Endothelial cell of umbilical vein (primary cell): ENCODE measurements around the gene OPA1. TPM values are rescaled to one million over a fixed set of nuclear protein-coding genes. Genes with fewer than 3 reads are reported as not detected.

Experiments used
- BruUV-seq: library from RNA; stranded (reverse); fragments of 400-500 nt; replicated peaks from 2 replicates; lab custom pipeline; 2021; lab: Mats Ljungman, UMichigan
- CTCF ChIA-PET: fragments of 300-600, 350-600 bp; sonication (Branson Sonifier 250); formaldehyde crosslinking; loops from one replicate; lab custom pipeline; 2021; ENCODE audit warnings: antibody characterized with exemption, inconsistent platforms; lab: Charles Lee
- POLR2A ChIA-PET: fragments of 300-600, 350-600 bp; sonication (Branson Sonifier 250); formaldehyde crosslinking; loops from one replicate; lab custom pipeline; 2021; ENCODE audit warnings: antibody characterized with exemption, inconsistent platforms; lab: Charles Lee
- DNase-seq: peaks from one replicate; pipeline ENCODE4 v3.0.0-alpha.2; 2011; ENCODE audit warnings: low read depth, low spot score
- FAIRE-seq: peaks from 2 replicates; lab custom pipeline; 2011; peaks lifted over from hg19 to GRCh38; lab: Jason Lieb, UNC
- H2AFZ ChIP-seq: 2 replicates; pipeline ENCODE4 v1.6.0; 2012; ENCODE audit warnings: low read depth, low read length, control low read depth, inconsistent platforms
- H3K27ac ChIP-seq: 2 replicates; pipeline ENCODE4 v1.5.1; 2011; ENCODE audit warnings: low read depth, mild to moderate bottlenecking, control low read depth, low read length, moderate library complexity; ENCODE audit not compliant: insufficient read depth
- H3K27me3 ChIP-seq, 2 experiments: 2 replicates each; pipeline versions ENCODE4 v1.6.0 to v1.6.1; 2011; ENCODE audit warnings: low read length in 2 of 2, mixed read lengths in 1 of 2; ENCODE audit not compliant: control insufficient read depth in 2 of 2, insufficient read depth in 2 of 2
- H3K36me3 ChIP-seq, 2 experiments: 2 replicates in 1 of 2; 3 replicates in 1 of 2; pipeline ENCODE4 v1.5.1; 2011; ENCODE audit warnings: low read length in 2 of 2, mild to moderate bottlenecking in 1 of 2, moderate library complexity in 1 of 2; ENCODE audit not compliant: control insufficient read depth in 2 of 2, insufficient read depth in 2 of 2; ENCODE audit errors: extremely low read depth in 1 of 2
- H3K4me1 ChIP-seq: 3 replicates; pipeline ENCODE4 v1.5.1; 2011; ENCODE audit warnings: mild to moderate bottlenecking, low read length; ENCODE audit not compliant: control insufficient read depth, insufficient read depth; ENCODE audit errors: extremely low read depth
- H3K4me2 ChIP-seq: 2 replicates; pipeline ENCODE4 v1.6.1; 2011; ENCODE audit warnings: low read length, control low read depth, mixed read lengths; ENCODE audit not compliant: insufficient read depth
- H3K4me3 ChIP-seq, 3 experiments: fragments of 200-600 bp in 1 of 3; sonication (generic), shearing (Covaris generic) in 1 of 3; replicated peaks in 1 of 3; 2 replicates each; pipeline ENCODE4 v1.5.1; 2011 to 2016; ENCODE audit warnings: control low read depth in 3 of 3, low read length in 3 of 3, mild to moderate bottlenecking in 2 of 3, inconsistent platforms in 1 of 3, low read depth in 1 of 3, moderate library complexity in 1 of 3; ENCODE audit not compliant: insufficient read depth in 1 of 3
- H3K79me2 ChIP-seq: 2 replicates; pipeline ENCODE4 v1.6.0; 2012; ENCODE audit warnings: low read length, inconsistent platforms; ENCODE audit not compliant: control insufficient read depth, insufficient read depth
- H3K9ac ChIP-seq: replicated peaks from 2 replicates; pipeline ENCODE3; 2011; ENCODE audit warnings: low read length, control low read depth; ENCODE audit not compliant: insufficient read depth; ENCODE audit errors: extremely low read depth
- H3K9me1 ChIP-seq: replicated peaks from 3 replicates; pipeline ENCODE4 v1.6.0; 2011; ENCODE audit warnings: mild to moderate bottlenecking, low read length; ENCODE audit not compliant: control insufficient read depth, insufficient read depth; ENCODE audit errors: extremely low read depth
- H3K9me3 ChIP-seq: replicated peaks from 2 replicates; pipeline ENCODE4 v1.5.1; 2012; ENCODE audit warnings: low read length, inconsistent platforms; ENCODE audit not compliant: control insufficient read depth, insufficient read depth
- H4K20me1 ChIP-seq: replicated peaks from 2 replicates; pipeline ENCODE3; 2011; ENCODE audit warnings: mild to moderate bottlenecking, low read length; ENCODE audit not compliant: control insufficient read depth, insufficient read depth; ENCODE audit errors: extremely low read depth
- CTCF ChIP-seq, 2 donors: IDR thresholded peaks; 1 replicate in 1 of 2; 2 replicates in 1 of 2; pipeline ENCODE4 v1.5.1; 2011; ENCODE audit warnings: low read length in 2 of 2, mild to moderate bottlenecking in 2 of 2, moderate library complexity in 2 of 2, control low read depth in 1 of 2, inconsistent platforms in 1 of 2, low read depth in 1 of 2; ENCODE audit not compliant: insufficient read depth in 1 of 2; ENCODE audit errors: extremely low read depth in 1 of 2
- EZH2 ChIP-seq: IDR thresholded peaks from 2 replicates; pipeline ENCODE4 v1.6.1; 2012; ENCODE audit warnings: borderline replicate concordance, low read depth, mild to moderate bottlenecking, moderate library complexity, low read length, inconsistent platforms; ENCODE audit not compliant: severe bottlenecking
- FOS ChIP-seq: IDR thresholded peaks from 2 replicates; pipeline ENCODE4 v1.6.1; 2011; ENCODE audit warnings: mild to moderate bottlenecking, low read length, moderate library complexity, borderline replicate concordance; ENCODE audit not compliant: insufficient read depth
- GATA2 ChIP-seq: IDR thresholded peaks from 2 replicates; pipeline ENCODE4 v1.7.0; 2011; ENCODE audit warnings: low read depth, mild to moderate bottlenecking, moderate library complexity, mixed read lengths, low read length; ENCODE audit not compliant: insufficient read length, insufficient read depth
- JUN ChIP-seq: IDR thresholded peaks from 2 replicates; pipeline ENCODE4 v1.6.1; 2011; ENCODE audit warnings: borderline replicate concordance, low read depth; ENCODE audit not compliant: insufficient read length, insufficient read depth
- MAX ChIP-seq: IDR thresholded peaks from 2 replicates; pipeline ENCODE4 v1.6.1; 2011; ENCODE audit not compliant: insufficient read depth, insufficient read length
- MYC ChIP-seq: IDR thresholded peaks from one replicate; pipeline ENCODE4 v1.6.1; 2011; ENCODE audit warnings: mild to moderate bottlenecking, low read depth, low read length
- POLR2A ChIP-seq: IDR thresholded peaks from 2 replicates; pipeline ENCODE4 v1.6.1; 2012; ENCODE audit warnings: low read depth, mild to moderate bottlenecking, control low read depth, low read length
- POLR2AphosphoS5 ChIP-seq: IDR thresholded peaks from 2 replicates; pipeline ENCODE4 v1.6.1; 2012; ENCODE audit warnings: low read depth, mild to moderate bottlenecking, control low read depth, low read length, moderate library complexity; ENCODE audit not compliant: insufficient read depth
- dilution Hi-C: fragments of 300-500 bp; cut with MboI; formaldehyde crosslinking; loops from one replicate; pipeline ENCODE4 v1.15.0; 2019; ENCODE audit warnings: low sequenced_read_pairs; ENCODE audit not compliant: extremely low pct_ligation_motif_present
- intact Hi-C: fragments of 100-400 bp; cut with micrococcal nuclease; formaldehyde crosslinking; loops from one replicate; pipeline ENCODE4 v1.10.0; 2022
- polyA plus RNA-seq, 4 experiments: library from polyadenylated mRNA; depleted of rRNA in 3 of 4; stranded (reverse) in 3 of 4; unstranded in 1 of 4; fragments of >200 nt; gene quantifications; 2 replicates each; pipeline versions ENCODE4 v1.2.1 to v1.2.3, GENCODE V29; 2011 to 2012; ENCODE audit warnings: missing spikeins in 1 of 4
- total RNA-seq: library from RNA; stranded (reverse); gene quantifications from 2 replicates; pipeline ENCODE4 v1.2.3, GENCODE V29; 2021

Gene OPA1
- total and polyA plus RNA-seq, 2 donors (not counting 3 experiments of a cell fraction or from before 2014, with no cell fraction given): 10.0 to 62.0 TPM

- dilution Hi-C loops: no loop called here
These were observed 121.6 kb downstream of the OPA1 start for GRCh38 chr3:193714523-193715137.

GRCh38 chr3:193716150-193716549 is 123.1 kb downstream of the OPA1 start:
- peaks cover 2 to 3% of the 10 kb centered on the region in 2 experiments for H3K27me3 ChIP-seq
- dilution Hi-C loops: no loop called here
- intact Hi-C loops: no loop called here
- no peak overlapping the region for H3K27ac ChIP-seq
- FAIRE-seq (no peak), DNase-seq (no peak)
- TF ChIP-seq GATA2: no peak
- no peak for TF ChIP-seq MAX
- no peak for TF ChIP-seq FOS
- TF ChIP-seq POLR2A: no peak
- TF ChIP-seq JUN: no peak
- no peak for TF ChIP-seq MYC
- no peak for TF ChIP-seq EZH2
- no peak for TF ChIP-seq CTCF (IDR thresholded peaks at IDR 0.05; ENCODE audit: extremely low read depth in 1 of 2, insufficient read depth in 1 of 2, low read depth in 1 of 2, low read length in 2 of 2)
- no peak for TF ChIP-seq POLR2AphosphoS5
- no peaks in the 10 kb centered on the region for H4K20me1 ChIP-seq
- no peaks in the 10 kb centered on the region for H3K36me3 ChIP-seq
- no peaks in the 10 kb centered on the region for H3K9me3 ChIP-seq
- POLR2A ChIA-PET: no interaction called here
- no peak overlapping the region for H2AFZ ChIP-seq
- H3K4me1 ChIP-seq: no peaks in the 10 kb centered on the region
- CTCF ChIA-PET: no interaction called here
- H3K9ac ChIP-seq: no peak overlapping the region
- no peak overlapping the region for H3K4me2 ChIP-seq
- H3K4me3 ChIP-seq: no peak overlapping the region
- H3K9me1 ChIP-seq: no peaks in the 10 kb centered on the region
- no TSS peak for BruUV-seq
- H3K79me2 ChIP-seq: no peaks in the 10 kb centered on the region

More at GRCh38 chr3:193714523-193715137, 121.6 kb downstream of the OPA1 start:
- CTCF ChIA-PET: no interaction called here
- H4K20me1 ChIP-seq: no peaks in the 10 kb centered on the region
- BruUV-seq: no TSS peak
- no peaks in the 10 kb centered on the region for H3K4me1 ChIP-seq
- no peaks in the 10 kb centered on the region for H3K9me3 ChIP-seq
- H3K79me2 ChIP-seq: no peaks in the 10 kb centered on the region
- H2AFZ ChIP-seq: no peak overlapping the region
- no peak for TF ChIP-seq MYC
- no peak overlapping the region for H3K4me2 ChIP-seq
- no peaks in the 10 kb centered on the region for H3K9me1 ChIP-seq
- H3K4me3 ChIP-seq: no peak overlapping the region
- no peak overlapping the region for H3K9ac ChIP-seq
- no peak for DNase-seq
- FAIRE-seq: no peak
- POLR2A ChIA-PET: no interaction called here
- H3K27me3 ChIP-seq: peaks cover 2 to 3% of the 10 kb centered on the region in 2 experiments
- no peaks in the 10 kb centered on the region for H3K36me3 ChIP-seq
- no peak overlapping the region for H3K27ac ChIP-seq
- intact Hi-C loops: no loop called here
